GM23248 (cell line): ENCODE measurements around the gene PNPLA2. TPM values are rescaled to one million over a fixed set of nuclear protein-coding genes. Genes with fewer than 3 reads are reported as not detected.

Experiments used
- DNase-seq: peaks from one replicate; pipeline ENCODE4 v3.0.0-alpha.2; 2015
- H2AFZ ChIP-seq: fragments of 200-600 bp; sonication (generic); 2 replicates; pipeline ENCODE4 v1.6.1; 2016; ENCODE audit warnings: antibody characterized with exemption
- H3F3A ChIP-seq: fragments of 200-600 bp; sonication (generic); 2 replicates; pipeline ENCODE4 v1.6.1; 2016; ENCODE audit warnings: mild to moderate bottlenecking, antibody characterized with exemption, mixed run types; ENCODE audit not compliant: insufficient read depth
- H3K27ac ChIP-seq: fragments of 200-600 bp; sonication (generic); 2 replicates; pipeline ENCODE4 v1.5.1; 2016; ENCODE audit warnings: mild to moderate bottlenecking
- H3K27me3 ChIP-seq: fragments of 200-600 bp; sonication (generic); replicated peaks from 2 replicates; pipeline ENCODE4 v1.6.1; 2016; ENCODE audit warnings: mild to moderate bottlenecking; ENCODE audit not compliant: insufficient read depth
- H3K36me3 ChIP-seq: fragments of 200-600 bp; sonication (generic); 2 replicates; pipeline ENCODE4 v1.6.1; 2016; ENCODE audit warnings: low read depth, mild to moderate bottlenecking
- H3K4me1 ChIP-seq: fragments of 200-600 bp; sonication (generic); 2 replicates; pipeline ENCODE4 v1.6.1; 2016; ENCODE audit warnings: mild to moderate bottlenecking; ENCODE audit not compliant: insufficient read depth
- H3K4me2 ChIP-seq: fragments of 200-600 bp; sonication (generic); one replicate; pipeline ENCODE4 v1.6.1; 2016; ENCODE audit warnings: mild to moderate bottlenecking; ENCODE audit not compliant: unreplicated experiment
- H3K4me3 ChIP-seq: fragments of 200-600 bp; sonication (generic); 2 replicates; pipeline ENCODE4 v1.5.1; 2016; ENCODE audit warnings: mild to moderate bottlenecking
- H3K79me2 ChIP-seq: fragments of 200-600 bp; sonication (generic); 2 replicates; pipeline ENCODE4 v1.6.1; 2016; ENCODE audit warnings: mild to moderate bottlenecking; ENCODE audit not compliant: insufficient read depth
- H3K9ac ChIP-seq: fragments of 200-600 bp; sonication (generic); 2 replicates; pipeline ENCODE4 v1.6.1; 2016; ENCODE audit warnings: mild to moderate bottlenecking
- H3K9me2 ChIP-seq: fragments of 200-600 bp; sonication (generic); 2 replicates; pipeline ENCODE4 v1.6.1; 2016; ENCODE audit warnings: mixed run types, mild to moderate bottlenecking, moderate library complexity; ENCODE audit not compliant: insufficient read depth
- H3K9me3 ChIP-seq: fragments of 200-600 bp; sonication (generic); one replicate; pipeline ENCODE4 v1.6.1; 2017; ENCODE audit warnings: low read depth
- H4K20me1 ChIP-seq: fragments of 200-600 bp; sonication (generic); 2 replicates; pipeline ENCODE4 v1.6.0; 2016; ENCODE audit not compliant: insufficient read depth
- EZH2 ChIP-seq: fragments of 200-600 bp; sonication (generic); IDR thresholded peaks from 2 replicates; pipeline ENCODE4 v1.6.1; 2018; ENCODE audit warnings: antibody characterized with exemption, mild to moderate bottlenecking; ENCODE audit not compliant: insufficient read depth, poor library complexity, severe bottlenecking
- EZH2phosphoT487 ChIP-seq: fragments of 200-600 bp; sonication (generic); IDR thresholded peaks from 2 replicates; pipeline ENCODE4 v1.6.1; 2018; ENCODE audit warnings: antibody characterized with exemption, moderate library complexity, mild to moderate bottlenecking, low read depth; ENCODE audit not compliant: insufficient read depth
- WGBS, 2 experiments: methylation state at CpG; one replicate each; pipeline ENCODE4 v1.1.6; 2015 to 2017; ENCODE audit warnings: low lambda C conversion rate in 2 of 2, low coverage in 1 of 2; ENCODE audit errors: missing lambda C conversion rate in 2 of 2; 5-methylcytosine and 5-hydroxymethylcytosine counted together
- in situ Hi-C: fragments of 300-500 bp; cut with MboI; formaldehyde crosslinking; loops from 2 replicates; pipeline ENCODE4 v1.15.0; 2020
- polyA plus RNA-seq: library from polyadenylated mRNA; unstranded; fragments of >200 nt; fragmentation: Nextera tagmentation; extraction: Ambion mirVana; gene quantifications from 2 replicates; pipeline ENCODE4 v1.2.1, GENCODE V29; 2016
- total RNA-seq: library from RNA; depleted of rRNA; stranded (reverse); fragments of >200 nt; shearing (Covaris generic); gene quantifications from 2 replicates; pipeline ENCODE4 v1.2.3, GENCODE V29; 2014

Gene PNPLA2
- total and polyA plus RNA-seq, 2 experiments from 2014 or later: 38.7 to 87.6 TPM

- Histone ChIP-seq H3K27me3 (no peaks in the 10 kb centered on the region), H3K79me2 (peaks cover 59% of the 10 kb centered on the region), H3K9me2 (no peaks in the 10 kb centered on the region), H3K27ac (no peak overlapping the region), H3K4me1 (peaks cover 27% of the 10 kb centered on the region), H4K20me1 (no peaks in the 10 kb centered on the region), H3K4me2 (no peak overlapping the region), H3K9me3 (no peaks in the 10 kb centered on the region), H3K4me3 (no peak overlapping the region), H3K9ac (no peak overlapping the region), H2AFZ (no peak overlapping the region), H3F3A (peaks cover 22% of the 10 kb centered on the region; the same call in 1 of the 2 replicates), H3K36me3 (no peaks in the 10 kb centered on the region)
- in situ Hi-C loops: no loop called here
- DNase-seq: no peak
- WGBS, 2 experiments: 92 to 96% methylated on average over 23 of the region's 23 CpGs
- TF ChIP-seq EZH2phosphoT487 (no peak), EZH2 (no peak)
These were observed 39.4 kb upstream of the PNPLA2 start for GRCh38 chr11:778976-779954.

GRCh38 chr11:779955-780532 lies 38.7 kb upstream of the PNPLA2 start:
- peaks cover 51% of the 10 kb centered on the region for H3K79me2 ChIP-seq
- no peaks in the 10 kb centered on the region for H3K9me2 ChIP-seq
- no peak overlapping the region for H3K4me3 ChIP-seq
- H3K4me1 ChIP-seq: peaks cover 24% of the 10 kb centered on the region
- in situ Hi-C loops: no loop called here
- no peaks in the 10 kb centered on the region for H3K9me3 ChIP-seq
- no peak overlapping the region for H3K9ac ChIP-seq
- no peak overlapping the region for H3K4me2 ChIP-seq
- H2AFZ ChIP-seq: no peak overlapping the region
- no peaks in the 10 kb centered on the region for H4K20me1 ChIP-seq
- H3F3A ChIP-seq: peaks cover 28% of the 10 kb centered on the region; the same call in 1 of the 2 replicates
- H3K27ac ChIP-seq: no peak overlapping the region
- H3K27me3 ChIP-seq: no peaks in the 10 kb centered on the region
- no peak for DNase-seq
- WGBS, 2 experiments: 94 to 96% methylated on average over 16 of the region's 16 CpGs
- H3K36me3 ChIP-seq: peaks cover 3% of the 10 kb centered on the region; the same call in 1 of the 2 replicates
- no peak for TF ChIP-seq EZH2phosphoT487
- no peak for TF ChIP-seq EZH2

GRCh38 chr11:782264-783174 lies 36.2 kb upstream of the PNPLA2 start:
- H3K9ac ChIP-seq: peak overlapping the region; percentile 65
- no peak for TF ChIP-seq EZH2
- no peak for TF ChIP-seq EZH2phosphoT487
- 85 to 88% methylated on average over 35 of the region's 36 CpGs for whole genome bisulfite sequencing, 2 experiments
- H3K36me3 ChIP-seq: peaks cover 3% of the 10 kb centered on the region; the same call in 1 of the 2 replicates
- H3K79me2 ChIP-seq: peaks cover 32% of the 10 kb centered on the region
- H3K4me3 ChIP-seq: no peak overlapping the region
- H3K27me3 ChIP-seq: no peaks in the 10 kb centered on the region
- peak overlapping the region; percentile 78 for H3K27ac ChIP-seq
- no peaks in the 10 kb centered on the region for H3K9me2 ChIP-seq
- H3F3A ChIP-seq: peaks cover 28% of the 10 kb centered on the region; the same call in 1 of the 2 replicates
- no peak overlapping the region for H3K4me2 ChIP-seq
- DNase-seq: no peak
- in situ Hi-C loops: no loop called here
- H2AFZ ChIP-seq: no peak overlapping the region
- no peaks in the 10 kb centered on the region for H4K20me1 ChIP-seq
- H3K4me1 ChIP-seq: peaks cover 17% of the 10 kb centered on the region
- H3K9me3 ChIP-seq: no peaks in the 10 kb centered on the region
